H1 (cell line): ENCODE data around the gene SERPINE3. TPM values are rescaled to one million over a fixed set of nuclear protein-coding genes. Genes with fewer than 3 reads are reported as not detected.

Source experiments
- CHD7 ChIP-seq: fragments of 300-600 bp; sonication (generic); IDR thresholded peaks from 2 replicates; pipeline ENCODE4 v1.7.1; 2012; ENCODE audit warnings: low read length, moderate library complexity, mild to moderate bottlenecking, inconsistent platforms; ENCODE audit not compliant: insufficient replicate concordance
- EP300 ChIP-seq, 2 experiments: IDR thresholded peaks; 1 replicate in 1 of 2; 2 replicates in 1 of 2; pipeline ENCODE4 v1.6.1; 2011 to 2012; ENCODE audit warnings: low read depth in 2 of 2, low read length in 2 of 2, mild to moderate bottlenecking in 2 of 2, borderline replicate concordance in 1 of 2, inconsistent platforms in 1 of 2, moderate library complexity in 1 of 2
- RBBP5 ChIP-seq: IDR thresholded peaks from 2 replicates; pipeline ENCODE4 v1.7.1; 2012; ENCODE audit warnings: low read depth, mild to moderate bottlenecking, inconsistent platforms, low read length, moderate library complexity, borderline replicate concordance
- RFX5 ChIP-seq: IDR thresholded peaks from 2 replicates; pipeline ENCODE4 v1.6.1; 2011; ENCODE audit warnings: low read depth, low read length, improper control_type of control experiment, borderline replicate concordance
- SP1 ChIP-seq: IDR thresholded peaks from 2 replicates; pipeline ENCODE4 v1.6.1; 2011; ENCODE audit warnings: low read depth, low read length
- YY1 ChIP-seq: IDR thresholded peaks from 2 replicates; pipeline ENCODE4 v1.6.1; 2011; ENCODE audit warnings: low read depth, mild to moderate bottlenecking, low read length
- polyA plus RNA-seq, 7 experiments: library from polyadenylated mRNA; depleted of rRNA in 3 of 7; stranded (reverse) in 5 of 7; unstranded in 2 of 7; fragments of >200 nt in 5 of 7; fragments of 200-250 nt in 2 of 7; gene quantifications; 1 replicate in 5 of 7; 2 replicates in 1 of 7; 4 replicates in 1 of 7; pipeline versions ENCODE4 v1.2.1 to v1.2.3, GENCODE V29; 2011 to 2013; ENCODE audit warnings: missing spikeins in 2 of 7, mixed read lengths in 2 of 7
- total RNA-seq: library from RNA; stranded (reverse); fragmentation: NEBNext Ultra II Directional; extraction: Animal tissue kit (Norgen Biotek cat#: 25700); gene quantifications from 2 replicates; pipeline ENCODE4 v1.2.1, GENCODE V29; 2021

Gene SERPINE3
- total and polyA plus RNA-seq, 2 of the 8 experiments (the other 6 are each of a cell fraction or from before 2014, with no cell fraction given) = 0.34 to 1.0 TPM

- no peak for TF ChIP-seq CHD7
- TF ChIP-seq YY1 = no peak
- TF ChIP-seq SP1 = no peak
- TF ChIP-seq RFX5 = no peak
- no peak for TF ChIP-seq RBBP5
- no peak for TF ChIP-seq EP300 (IDR thresholded peaks at IDR 0.05; ENCODE audit: borderline replicate concordance in 1 of 2, low read depth in 2 of 2, low read length in 2 of 2)
Measured at GRCh38 chr13:51332566-51333361, 6.7 kb upstream of the SERPINE3 start (continued).
